ENCODE results near the gene TSPAN9. TPM values are rescaled to one million over a fixed set of nuclear protein-coding genes. Genes with fewer than 3 reads are reported as not detected.

Gene TSPAN9
- total and polyA plus RNA-seq, 9 donors, result 24.9 to 72.3 (median 55.7) TPM

GRCh38 chr12:3035815-3036702, 41.1 kb upstream of the TSPAN9 start:
- Histone ChIP-seq H3K27me3 (no peaks in the 10 kb centered on the region), H3K4me3 (no peak overlapping the region), H3K4me1 (ENCODE audit: insufficient read depth) (no peaks in the 10 kb centered on the region), H3K9me3 (no peaks in the 10 kb centered on the region), H3K27ac (no peak overlapping the region), H3K36me3 (no peaks in the 10 kb centered on the region)
- intact Hi-C loops (cut with DNase I), result loop anchor here in 3 of 4 donors (10.0 kb wide), 2 partner anchors 161 to 181 kb away; partner anchors contain the start of genes TEX52 (in 2 of the 3), FOXM1 (in 1 of the 3) and RHNO1 (in 1 of the 3)
- TF ChIP-seq POLR2A (IDR thresholded peaks at IDR 0.05), result no peak
- TF ChIP-seq, protein P1, sequence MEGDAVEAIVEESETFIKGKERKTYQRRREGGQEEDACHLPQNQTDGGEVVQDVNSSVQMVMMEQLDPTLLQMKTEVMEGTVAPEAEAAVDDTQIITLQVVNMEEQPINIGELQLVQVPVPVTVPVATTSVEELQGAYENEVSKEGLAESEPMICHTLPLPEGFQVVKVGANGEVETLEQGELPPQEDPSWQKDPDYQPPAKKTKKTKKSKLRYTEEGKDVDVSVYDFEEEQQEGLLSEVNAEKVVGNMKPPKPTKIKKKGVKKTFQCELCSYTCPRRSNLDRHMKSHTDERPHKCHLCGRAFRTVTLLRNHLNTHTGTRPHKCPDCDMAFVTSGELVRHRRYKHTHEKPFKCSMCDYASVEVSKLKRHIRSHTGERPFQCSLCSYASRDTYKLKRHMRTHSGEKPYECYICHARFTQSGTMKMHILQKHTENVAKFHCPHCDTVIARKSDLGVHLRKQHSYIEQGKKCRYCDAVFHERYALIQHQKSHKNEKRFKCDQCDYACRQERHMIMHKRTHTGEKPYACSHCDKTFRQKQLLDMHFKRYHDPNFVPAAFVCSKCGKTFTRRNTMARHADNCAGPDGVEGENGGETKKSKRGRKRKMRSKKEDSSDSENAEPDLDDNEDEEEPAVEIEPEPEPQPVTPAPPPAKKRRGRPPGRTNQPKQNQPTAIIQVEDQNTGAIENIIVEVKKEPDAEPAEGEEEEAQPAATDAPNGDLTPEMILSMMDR (IDR thresholded peaks at IDR 0.05), result no peak
- TF ChIP-seq EP300 (IDR thresholded peaks at IDR 0.05), result no peak
- 72 to 78% (median 74%) methylated on average over 16 of the region's 16 CpGs for WGBS, 3 donors
- DNase-seq, result no peak

GRCh38 chr12:3036901-3037600, 40.1 kb upstream of the TSPAN9 start:
- H3K36me3 ChIP-seq, result no peaks in the 10 kb centered on the region
- H3K27ac ChIP-seq, result no peak overlapping the region
- H3K9me3 ChIP-seq, result no peaks in the 10 kb centered on the region
- H3K27me3 ChIP-seq, result no peaks in the 10 kb centered on the region
- intact Hi-C loops (cut with DNase I), result loop anchor here in 3 of 4 donors (10.0 kb wide), 2 partner anchors 162 to 182 kb away; partner anchors contain the start of genes TEX52 (in 2 of the 3), FOXM1 (in 1 of the 3) and RHNO1 (in 1 of the 3)
- no peaks in the 10 kb centered on the region for H3K4me1 ChIP-seq (ENCODE audit: insufficient read depth)
- WGBS, 3 donors, result 81 to 85% (median 84%) methylated on average over 12 of the region's 12 CpGs
- H3K4me3 ChIP-seq, result no peak overlapping the region
- no peak for DNase-seq
- TF ChIP-seq EP300 (IDR thresholded peaks at IDR 0.05), result no peak
- no peak for TF ChIP-seq POLR2A (IDR thresholded peaks at IDR 0.05)
- TF ChIP-seq, protein P1 (IDR thresholded peaks at IDR 0.05), result no peak

DNA sequence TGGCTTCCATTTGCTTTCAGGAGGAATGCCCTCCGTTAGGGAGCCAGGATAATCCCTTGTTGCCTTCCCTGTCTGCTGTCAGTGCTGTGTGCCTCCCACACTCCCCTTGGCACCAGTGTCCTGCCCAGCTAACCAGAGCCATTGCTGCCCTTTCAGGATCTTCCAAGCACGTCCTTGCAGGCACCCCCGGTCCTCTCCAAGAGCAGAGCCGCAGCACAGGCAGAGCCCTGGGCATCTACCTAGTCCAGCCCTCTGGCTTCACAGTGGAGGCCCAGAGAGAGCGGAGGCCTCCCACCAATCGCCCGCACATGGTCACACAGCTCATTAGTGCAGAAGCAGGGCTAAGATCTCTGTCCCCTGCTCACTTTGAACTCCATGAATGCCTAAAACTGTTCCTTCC, 39.0 kb upstream of the TSPAN9 start:
- H3K4me1 ChIP-seq (ENCODE audit: insufficient read depth), result no peaks in the 10 kb centered on the region
- no peak overlapping the region for H3K4me3 ChIP-seq
- no peaks in the 10 kb centered on the region for H3K36me3 ChIP-seq
- WGBS, 3 donors, result 84 to 94% (median 85%) methylated on average over 7 of the region's 7 CpGs
- H3K27ac ChIP-seq, result no peak overlapping the region
- TF ChIP-seq EP300 (IDR thresholded peaks at IDR 0.05) (no peak), POLR2A (IDR thresholded peaks at IDR 0.05) (no peak)
- TF ChIP-seq, protein P1 (IDR thresholded peaks at IDR 0.05), result no peak
- H3K27me3 ChIP-seq, result no peaks in the 10 kb centered on the region
- no peaks in the 10 kb centered on the region for H3K9me3 ChIP-seq
- no peak for DNase-seq
- intact Hi-C loops (cut with DNase I), result loop anchor here in 3 of 4 donors (10.0 kb wide), 2 partner anchors 163 to 183 kb away; partner anchors contain the start of genes TEX52 (in 2 of the 3), FOXM1 (in 1 of the 3) and RHNO1 (in 1 of the 3)

GRCh38 chr12:3038926-3039510, 38.2 kb upstream of the TSPAN9 start:
- H3K27ac ChIP-seq, result no peak overlapping the region
- no peaks in the 10 kb centered on the region for H3K36me3 ChIP-seq
- TF ChIP-seq POLR2A (IDR thresholded peaks at IDR 0.05), result no peak
- TF ChIP-seq, protein P1 (IDR thresholded peaks at IDR 0.05), result no peak
- intact Hi-C loops (cut with DNase I), result loop anchor here in 3 of 4 donors (10.0 kb wide), 2 partner anchors 164 to 184 kb away; partner anchors contain the start of genes TEX52 (in 2 of the 3), FOXM1 (in 1 of the 3) and RHNO1 (in 1 of the 3)
- 85 to 88% (median 85%) methylated on average over 11 of the region's 11 CpGs for WGBS, 3 donors
- no peaks in the 10 kb centered on the region for H3K9me3 ChIP-seq
- no peaks in the 10 kb centered on the region for H3K4me1 ChIP-seq (ENCODE audit: insufficient read depth)
- DNase-seq, result no peak
- no peaks in the 10 kb centered on the region for H3K27me3 ChIP-seq
- H3K4me3 ChIP-seq, result no peak overlapping the region
